ENCODE data around the gene NLGN2. TPM values are rescaled to one million over a fixed set of nuclear protein-coding genes. Genes with fewer than 3 reads are reported as not detected.

NLGN2 gene
- total and polyA plus RNA-seq, 2 experiments from 2014 or later = 14.4 to 38.7 TPM

GRCh38 chr17:7429722-7430121, 22.1 kb downstream of the NLGN2 start:
- Histone ChIP-seq H3K27ac (ENCODE audit: low read depth) (no peak overlapping the region), H3K4me1 (ENCODE audit: insufficient read depth) (no peaks in the 10 kb centered on the region), H3K4me2 (no peak overlapping the region), H3K9me2 (ENCODE audit: insufficient read depth) (0 out of 2 replicates have a peak, but pooled peaks cover 13% of the 10 kb centered on the region), H2AFZ (no peak overlapping the region), H3K27me3 (ENCODE audit: insufficient read depth) (no peaks in the 10 kb centered on the region), H3K36me3 (ENCODE audit: insufficient read depth) (no peaks in the 10 kb centered on the region), H3K4me3 (no peak overlapping the region), H3F3A (replicated peaks; ENCODE audit: low read depth) (no peaks in the 10 kb centered on the region), H4K20me1 (replicated peaks; ENCODE audit: insufficient read depth) (no peaks in the 10 kb centered on the region), H3K79me2 (replicated peaks; ENCODE audit: insufficient read depth) (no peaks in the 10 kb centered on the region)
- H3K27me3 Mint-ChIP-seq (ENCODE audit: insufficient read depth, low read depth, poor library complexity) = peaks cover 21% of the 10 kb centered on the region
- H3K9me3 Mint-ChIP-seq = no peaks in the 10 kb centered on the region; the same call in 2 of the 3 replicates
- no peaks in the 10 kb centered on the region; the same call in 2 of the 3 replicates for H3K4me1 Mint-ChIP-seq
- no peak overlapping the region for H3K4me3 Mint-ChIP-seq
- TF ChIP-seq CREB1 (CRISPR knock-in tag; IDR thresholded peaks at IDR 0.05; ENCODE audit: low read depth) (no peak), JUNB (IDR thresholded peaks at IDR 0.05; ENCODE audit: unreplicated experiment) (no peak), STAT1 (IDR thresholded peaks at IDR 0.05; ENCODE audit: unreplicated experiment) (no peak), ETS1 (IDR thresholded peaks at IDR 0.05) (no peak)
- no peak overlapping the region for H3K27ac Mint-ChIP-seq
- ATAC-seq (no peak), DNase-seq (ENCODE audit: low spot score) (no peak)
- H3K36me3 Mint-ChIP-seq (ENCODE audit: low read depth) = no peaks in the 10 kb centered on the region

GRCh38 chr17:7431231-7431630, 23.6 kb downstream of the NLGN2 start:
- Mint-ChIP-seq H3K4me3 (no peak overlapping the region), H3K27ac (no peak overlapping the region), H3K4me1 (peaks cover 2% of the 10 kb centered on the region; the same call in 2 of the 3 replicates), H3K27me3 (ENCODE audit: insufficient read depth, low read depth, poor library complexity) (peaks cover 29% of the 10 kb centered on the region), H3K9me3 (no peaks in the 10 kb centered on the region; the same call in 2 of the 3 replicates), H3K36me3 (ENCODE audit: low read depth) (no peaks in the 10 kb centered on the region)
- H4K20me1 ChIP-seq (replicated peaks; ENCODE audit: insufficient read depth) = no peaks in the 10 kb centered on the region
- no peak overlapping the region for H3K4me3 ChIP-seq
- H3K27ac ChIP-seq (ENCODE audit: low read depth) = no peak overlapping the region
- no peak overlapping the region for H3K4me2 ChIP-seq
- no peaks in the 10 kb centered on the region for H3K4me1 ChIP-seq (ENCODE audit: insufficient read depth)
- DNase-seq (ENCODE audit: low spot score) = no peak
- peaks cover 7% of the 10 kb centered on the region for H3F3A ChIP-seq (replicated peaks; ENCODE audit: low read depth)
- no peaks in the 10 kb centered on the region for H3K79me2 ChIP-seq (replicated peaks; ENCODE audit: insufficient read depth)
- 0 out of 2 replicates have a peak, but pooled peaks cover 13% of the 10 kb centered on the region for H3K9me2 ChIP-seq (ENCODE audit: insufficient read depth)
- no peak for ATAC-seq
- no peaks in the 10 kb centered on the region for H3K36me3 ChIP-seq (ENCODE audit: insufficient read depth)
- no peaks in the 10 kb centered on the region for H3K27me3 ChIP-seq (ENCODE audit: insufficient read depth)
- H2AFZ ChIP-seq = no peak overlapping the region
- TF ChIP-seq CREB1 (CRISPR knock-in tag; IDR thresholded peaks at IDR 0.05; ENCODE audit: low read depth) = no peak
- no peak for TF ChIP-seq ZNF114 (CRISPR knock-in tag; IDR thresholded peaks at IDR 0.05)
- TF ChIP-seq NANOG (IDR thresholded peaks at IDR 0.05; ENCODE audit: borderline replicate concordance) = no peak
- no peak for TF ChIP-seq POLR2AphosphoS5 (IDR thresholded peaks at IDR 0.05; ENCODE audit: low read depth)
- no peak for TF ChIP-seq ZNF462 (CRISPR knock-in tag; IDR thresholded peaks at IDR 0.05)
- TF ChIP-seq EZH2 (IDR thresholded peaks at IDR 0.05; ENCODE audit: low read depth, unreplicated experiment) = no peak
- TF ChIP-seq EZH2phosphoT487 (IDR thresholded peaks at IDR 0.05; ENCODE audit: unreplicated experiment) = no peak
- TF ChIP-seq ETS1 (IDR thresholded peaks at IDR 0.05) = no peak

All from GM23338 (cell line).